ENCODE data around the gene CNTN4. TPM values are rescaled to one million over a fixed set of nuclear protein-coding genes. Genes with fewer than 3 reads are reported as not detected.

Gene CNTN4
- total RNA-seq, 3 donors from 2014 or later = 6.6 to 16.7 (median 16.7) TPM

GRCh38 chr3:3087716-3088465, 989.2 kb downstream of the CNTN4 start:
- no peaks in the 10 kb centered on the region for H3K4me1 ChIP-seq
- TF ChIP-seq CTCF (IDR thresholded peaks at IDR 0.05) = no peak
- no peak for TF ChIP-seq POLR2A (IDR thresholded peaks at IDR 0.05)
- TF ChIP-seq POLR2AphosphoS5 (IDR thresholded peaks at IDR 0.05) = no peak
- no peak overlapping the region for H3K27ac ChIP-seq
- intact Hi-C loops (cut with DNase I; ENCODE audit: low total_unique reads) = no loop called here
- no peak overlapping the region for H3K4me3 ChIP-seq
- no peaks in the 10 kb centered on the region for H3K9me3 ChIP-seq
- H3K27me3 ChIP-seq = no peaks in the 10 kb centered on the region
- no peak for DNase-seq (ENCODE audit: low spot score in 2 of 2)
- H3K36me3 ChIP-seq = no peaks in the 10 kb centered on the region

- Histone ChIP-seq H3K27ac (no peak overlapping the region), H3K4me1 (no peaks in the 10 kb centered on the region), H3K4me3 (no peak overlapping the region), H3K27me3 (no peaks in the 10 kb centered on the region), H3K36me3 (no peaks in the 10 kb centered on the region), H3K9me3 (no peaks in the 10 kb centered on the region)
- no peak for TF ChIP-seq POLR2A (IDR thresholded peaks at IDR 0.05)
- TF ChIP-seq POLR2AphosphoS5 (IDR thresholded peaks at IDR 0.05) = no peak
- no peak for TF ChIP-seq CTCF (IDR thresholded peaks at IDR 0.05)
- intact Hi-C loops (cut with DNase I; ENCODE audit: low total_unique reads) = no loop called here
- no peak for DNase-seq (ENCODE audit: low spot score in 2 of 2)
These were observed 990.4 kb downstream of the CNTN4 start for GRCh38 chr3:3089017-3089416.

- Histone ChIP-seq H3K4me3 (no peak overlapping the region), H3K27ac (no peak overlapping the region), H3K9me3 (no peaks in the 10 kb centered on the region), H3K4me1 (no peaks in the 10 kb centered on the region), H3K36me3 (no peaks in the 10 kb centered on the region), H3K27me3 (no peaks in the 10 kb centered on the region)
- TF ChIP-seq CTCF (IDR thresholded peaks at IDR 0.05) (no peak), POLR2AphosphoS5 (IDR thresholded peaks at IDR 0.05) (no peak), POLR2A (IDR thresholded peaks at IDR 0.05) (no peak)
- DNase-seq (ENCODE audit: low spot score in 2 of 2) = no peak
- intact Hi-C loops (cut with DNase I; ENCODE audit: low total_unique reads) = no loop called here
These were observed 999.3 kb downstream of the CNTN4 start for GRCh38 chr3:3097958-3098357.

- Histone ChIP-seq H3K9me3 (no peaks in the 10 kb centered on the region), H3K4me1 (no peaks in the 10 kb centered on the region), H3K27ac (no peak overlapping the region), H3K4me3 (no peak overlapping the region), H3K27me3 (no peaks in the 10 kb centered on the region), H3K36me3 (no peaks in the 10 kb centered on the region)
- DNase-seq (ENCODE audit: low spot score in 2 of 2) = no peak
- intact Hi-C loops (cut with DNase I; ENCODE audit: low total_unique reads) = no loop called here
- TF ChIP-seq POLR2AphosphoS5 (IDR thresholded peaks at IDR 0.05) (no peak), POLR2A (IDR thresholded peaks at IDR 0.05) (no peak), CTCF (IDR thresholded peaks at IDR 0.05) (no peak)
These were observed 1003.2 kb downstream of the CNTN4 start for GRCh38 chr3:3101660-3102458.

- H3K9me3 ChIP-seq = no peaks in the 10 kb centered on the region
- H3K27ac ChIP-seq = no peak overlapping the region
- H3K27me3 ChIP-seq = no peaks in the 10 kb centered on the region
- intact Hi-C loops (cut with DNase I; ENCODE audit: low total_unique reads) = no loop called here
- H3K4me3 ChIP-seq = no peak overlapping the region
- DNase-seq (ENCODE audit: low spot score in 2 of 2) = no peak
- no peaks in the 10 kb centered on the region for H3K4me1 ChIP-seq
- no peaks in the 10 kb centered on the region for H3K36me3 ChIP-seq
- TF ChIP-seq CTCF (IDR thresholded peaks at IDR 0.05) = no peak
- no peak for TF ChIP-seq POLR2A (IDR thresholded peaks at IDR 0.05)
- TF ChIP-seq POLR2AphosphoS5 (IDR thresholded peaks at IDR 0.05) = no peak
These were observed 1004.1 kb downstream of the CNTN4 start for GRCh38 chr3:3102751-3103150.

Data from breast epithelium (tissue), 4 donors.